Suprapubic skin (tissue), 4 donors: ENCODE data around the gene ZFYVE26.
"Not testable (repeated sequence)": the region's sequence is repeated elsewhere in the genome, so short reads cannot be mapped to it uniquely, and the experiment has no call there.

Experiments used
- POLR2A ChIP-seq, 2 donors: fragments of 450-650 bp; IDR thresholded peaks; one replicate each; pipeline ENCODE4 v1.6.1; 2017; ENCODE audit warnings: antibody characterized with exemption in 2 of 2, mild to moderate bottlenecking in 2 of 2, moderate library complexity in 2 of 2
- POLR2AphosphoS5 ChIP-seq, 3 donors: sonication (generic); formaldehyde crosslinking; IDR thresholded peaks; one replicate each; pipeline ENCODE4 v1.6.1; 2017; ENCODE audit warnings: antibody characterized with exemption in 3 of 3
- TF ChIP-seq, protein P1 (sequence below), 2 donors: fragments of 200-600 bp in 1 of 2; fragments of 450-650 bp in 1 of 2; sonication (generic) in 1 of 2; IDR thresholded peaks; one replicate each; pipeline ENCODE4 v1.5.1; 2016 to 2019; ENCODE audit warnings: antibody characterized with exemption in 2 of 2, mild to moderate bottlenecking in 1 of 2, moderate library complexity in 1 of 2

DNA sequence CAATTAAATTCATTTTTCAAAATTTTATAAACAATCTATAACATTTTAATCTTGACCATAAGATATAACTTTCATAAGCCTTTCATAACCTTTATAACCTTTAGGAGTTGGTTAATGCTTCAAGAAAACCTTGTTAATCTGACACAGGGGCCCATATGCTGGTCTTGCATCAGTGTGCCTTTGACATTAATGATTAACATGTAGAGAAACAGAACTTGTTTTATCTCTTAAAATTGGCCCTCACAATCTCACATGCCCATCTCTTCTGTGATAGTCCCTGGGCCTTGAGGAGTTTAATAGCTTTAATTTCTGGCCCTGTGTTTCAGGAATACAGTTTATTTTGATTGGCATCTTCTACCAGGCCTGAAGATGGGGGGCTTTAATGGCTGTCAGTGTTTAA is 107.0 kb downstream of the ZFYVE26 start:
- TF ChIP-seq, protein P1, sequence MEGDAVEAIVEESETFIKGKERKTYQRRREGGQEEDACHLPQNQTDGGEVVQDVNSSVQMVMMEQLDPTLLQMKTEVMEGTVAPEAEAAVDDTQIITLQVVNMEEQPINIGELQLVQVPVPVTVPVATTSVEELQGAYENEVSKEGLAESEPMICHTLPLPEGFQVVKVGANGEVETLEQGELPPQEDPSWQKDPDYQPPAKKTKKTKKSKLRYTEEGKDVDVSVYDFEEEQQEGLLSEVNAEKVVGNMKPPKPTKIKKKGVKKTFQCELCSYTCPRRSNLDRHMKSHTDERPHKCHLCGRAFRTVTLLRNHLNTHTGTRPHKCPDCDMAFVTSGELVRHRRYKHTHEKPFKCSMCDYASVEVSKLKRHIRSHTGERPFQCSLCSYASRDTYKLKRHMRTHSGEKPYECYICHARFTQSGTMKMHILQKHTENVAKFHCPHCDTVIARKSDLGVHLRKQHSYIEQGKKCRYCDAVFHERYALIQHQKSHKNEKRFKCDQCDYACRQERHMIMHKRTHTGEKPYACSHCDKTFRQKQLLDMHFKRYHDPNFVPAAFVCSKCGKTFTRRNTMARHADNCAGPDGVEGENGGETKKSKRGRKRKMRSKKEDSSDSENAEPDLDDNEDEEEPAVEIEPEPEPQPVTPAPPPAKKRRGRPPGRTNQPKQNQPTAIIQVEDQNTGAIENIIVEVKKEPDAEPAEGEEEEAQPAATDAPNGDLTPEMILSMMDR (IDR thresholded peaks at IDR 0.05) = not testable (repeated sequence)
- not testable (repeated sequence) for TF ChIP-seq POLR2A, POLR2AphosphoS5 (IDR thresholded peaks at IDR 0.05)
